ENCODE data around the gene ARPC2.

Gene ARPC2

GRCh38 chr2:218295029-218295428, 78.0 kb downstream of the ARPC2 start:
- H3K27me3 ChIP-seq (ENCODE audit: control insufficient read depth, insufficient read depth, low read length, poor library complexity, severe bottlenecking): peaks cover 5% of the 10 kb centered on the region
- WGBS, 2 experiments: 88 to 90% methylated on average over 7 of the region's 7 CpGs
- no peaks in the 10 kb centered on the region for H3K9me3 ChIP-seq (ENCODE audit: control insufficient read depth, low read length)
- no peaks in the 10 kb centered on the region for H3K36me3 ChIP-seq (ENCODE audit: control insufficient read depth, insufficient read depth, low read length)
- peaks cover 4% of the 10 kb centered on the region for H3K4me1 ChIP-seq (ENCODE audit: control insufficient read depth, insufficient read depth, low read length)
- no peak overlapping the region for H3K4me3 ChIP-seq (ENCODE audit: insufficient read depth, low read depth, low read length)
- H3K27ac ChIP-seq (ENCODE audit: insufficient read depth, low read depth, low read length, poor library complexity, severe bottlenecking): no peak overlapping the region

- 92 to 94% methylated on average over 1 of the region's 1 CpG for WGBS, 2 experiments
- peaks cover 5% of the 10 kb centered on the region for H3K27me3 ChIP-seq (ENCODE audit: control insufficient read depth, insufficient read depth, low read length, poor library complexity, severe bottlenecking)
- H3K27ac ChIP-seq (ENCODE audit: insufficient read depth, low read depth, low read length, poor library complexity, severe bottlenecking): no peak overlapping the region
Measured at GRCh38 chr2:218296200-218296599, 79.2 kb downstream of the ARPC2 start.

GRCh38 chr2:218296847-218297246, 79.9 kb downstream of the ARPC2 start:
- Histone ChIP-seq H3K36me3 (ENCODE audit: control insufficient read depth, insufficient read depth, low read length) (no peaks in the 10 kb centered on the region), H3K4me3 (ENCODE audit: insufficient read depth, low read depth, low read length) (no peak overlapping the region), H3K27me3 (ENCODE audit: control insufficient read depth, insufficient read depth, low read length, poor library complexity, severe bottlenecking) (peaks cover 5% of the 10 kb centered on the region), H3K27ac (ENCODE audit: insufficient read depth, low read depth, low read length, poor library complexity, severe bottlenecking) (no peak overlapping the region), H3K9me3 (ENCODE audit: control insufficient read depth, low read length) (no peaks in the 10 kb centered on the region), H3K4me1 (ENCODE audit: control insufficient read depth, insufficient read depth, low read length) (no peaks in the 10 kb centered on the region)
- 84 to 87% methylated on average over 7 of the region's 7 CpGs for WGBS, 2 experiments

More at GRCh38 chr2:218296200-218296599, 79.2 kb downstream of the ARPC2 start:
- H3K9me3 ChIP-seq (ENCODE audit: control insufficient read depth, low read length): no peaks in the 10 kb centered on the region
- H3K4me1 ChIP-seq (ENCODE audit: control insufficient read depth, insufficient read depth, low read length): no peaks in the 10 kb centered on the region
- H3K36me3 ChIP-seq (ENCODE audit: control insufficient read depth, insufficient read depth, low read length): no peaks in the 10 kb centered on the region
- no peak overlapping the region for H3K4me3 ChIP-seq (ENCODE audit: insufficient read depth, low read depth, low read length)

GRCh38 chr2:218298314-218298875, 81.4 kb downstream of the ARPC2 start:
- Histone ChIP-seq H3K9me3 (ENCODE audit: control insufficient read depth, low read length) (no peaks in the 10 kb centered on the region), H3K36me3 (ENCODE audit: control insufficient read depth, insufficient read depth, low read length) (no peaks in the 10 kb centered on the region), H3K27ac (ENCODE audit: insufficient read depth, low read depth, low read length, poor library complexity, severe bottlenecking) (no peak overlapping the region), H3K4me3 (ENCODE audit: insufficient read depth, low read depth, low read length) (no peak overlapping the region), H3K4me1 (ENCODE audit: control insufficient read depth, insufficient read depth, low read length) (no peaks in the 10 kb centered on the region), H3K27me3 (ENCODE audit: control insufficient read depth, insufficient read depth, low read length, poor library complexity, severe bottlenecking) (no peaks in the 10 kb centered on the region)
- 82 to 84% methylated on average over 6 of the region's 6 CpGs for WGBS, 2 experiments

GRCh38 chr2:218300141-218300540, 83.2 kb downstream of the ARPC2 start:
- 87 to 92% methylated on average over 3 to 4 of the region's 4 CpGs for WGBS, 2 experiments
- Histone ChIP-seq H3K36me3 (ENCODE audit: control insufficient read depth, insufficient read depth, low read length) (no peaks in the 10 kb centered on the region), H3K27me3 (ENCODE audit: control insufficient read depth, insufficient read depth, low read length, poor library complexity, severe bottlenecking) (no peaks in the 10 kb centered on the region), H3K4me3 (ENCODE audit: insufficient read depth, low read depth, low read length) (no peak overlapping the region), H3K9me3 (ENCODE audit: control insufficient read depth, low read length) (no peaks in the 10 kb centered on the region), H3K27ac (ENCODE audit: insufficient read depth, low read depth, low read length, poor library complexity, severe bottlenecking) (no peak overlapping the region), H3K4me1 (ENCODE audit: control insufficient read depth, insufficient read depth, low read length) (no peaks in the 10 kb centered on the region)

- H3K4me1 ChIP-seq (ENCODE audit: control insufficient read depth, insufficient read depth, low read length): no peaks in the 10 kb centered on the region
- H3K9me3 ChIP-seq (ENCODE audit: control insufficient read depth, low read length): no peaks in the 10 kb centered on the region
- 13 to 25% methylated on average over 9 of the region's 9 CpGs for WGBS, 2 experiments
- H3K27ac ChIP-seq (ENCODE audit: insufficient read depth, low read depth, low read length, poor library complexity, severe bottlenecking): no peak overlapping the region
- H3K27me3 ChIP-seq (ENCODE audit: control insufficient read depth, insufficient read depth, low read length, poor library complexity, severe bottlenecking): no peaks in the 10 kb centered on the region
- no peaks in the 10 kb centered on the region for H3K36me3 ChIP-seq (ENCODE audit: control insufficient read depth, insufficient read depth, low read length)
- no peak overlapping the region for H3K4me3 ChIP-seq (ENCODE audit: insufficient read depth, low read depth, low read length)
Measured at GRCh38 chr2:218301176-218301819, 84.3 kb downstream of the ARPC2 start.
